GM12874 (cell line): ENCODE results near the gene CD74.

ENCODE experiments used
- CTCF ChIP-seq: IDR thresholded peaks from 2 replicates; pipeline ENCODE4 v1.5.1; 2011; ENCODE audit warnings: low read depth, mild to moderate bottlenecking, control low read depth, low read length, moderate library complexity; ENCODE audit not compliant: insufficient read depth

Gene CD74

DNA sequence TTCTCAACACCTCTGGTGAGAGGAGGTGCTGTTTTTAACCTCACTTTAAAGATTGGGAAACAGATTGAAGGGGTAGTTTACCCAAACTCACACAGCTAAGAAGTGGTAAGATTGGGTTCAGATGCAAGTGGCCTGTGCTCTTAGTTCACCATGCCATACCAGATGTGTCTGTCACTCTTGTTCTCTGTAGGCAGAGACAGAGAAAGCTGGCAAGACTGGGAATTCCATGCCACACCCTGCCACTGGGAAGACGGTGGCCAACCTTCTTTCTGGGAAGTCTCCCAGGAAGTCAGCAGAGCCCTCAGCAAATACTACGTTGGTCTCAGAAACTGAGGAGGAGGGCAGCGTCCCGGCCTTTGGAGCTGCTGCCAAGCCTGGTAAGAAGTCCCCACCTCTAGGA, 44.2 kb downstream of the CD74 start:
- no peak for TF ChIP-seq CTCF

GRCh38 chr5:150364004-150364403, 48.7 kb downstream of the CD74 start:
- no peak for TF ChIP-seq CTCF

GRCh38 chr5:150363185-150363584, 49.5 kb downstream of the CD74 start:
- no peak for TF ChIP-seq CTCF

GRCh38 chr5:150361301-150361700, 51.4 kb downstream of the CD74 start:
- no peak for TF ChIP-seq CTCF

DNA sequence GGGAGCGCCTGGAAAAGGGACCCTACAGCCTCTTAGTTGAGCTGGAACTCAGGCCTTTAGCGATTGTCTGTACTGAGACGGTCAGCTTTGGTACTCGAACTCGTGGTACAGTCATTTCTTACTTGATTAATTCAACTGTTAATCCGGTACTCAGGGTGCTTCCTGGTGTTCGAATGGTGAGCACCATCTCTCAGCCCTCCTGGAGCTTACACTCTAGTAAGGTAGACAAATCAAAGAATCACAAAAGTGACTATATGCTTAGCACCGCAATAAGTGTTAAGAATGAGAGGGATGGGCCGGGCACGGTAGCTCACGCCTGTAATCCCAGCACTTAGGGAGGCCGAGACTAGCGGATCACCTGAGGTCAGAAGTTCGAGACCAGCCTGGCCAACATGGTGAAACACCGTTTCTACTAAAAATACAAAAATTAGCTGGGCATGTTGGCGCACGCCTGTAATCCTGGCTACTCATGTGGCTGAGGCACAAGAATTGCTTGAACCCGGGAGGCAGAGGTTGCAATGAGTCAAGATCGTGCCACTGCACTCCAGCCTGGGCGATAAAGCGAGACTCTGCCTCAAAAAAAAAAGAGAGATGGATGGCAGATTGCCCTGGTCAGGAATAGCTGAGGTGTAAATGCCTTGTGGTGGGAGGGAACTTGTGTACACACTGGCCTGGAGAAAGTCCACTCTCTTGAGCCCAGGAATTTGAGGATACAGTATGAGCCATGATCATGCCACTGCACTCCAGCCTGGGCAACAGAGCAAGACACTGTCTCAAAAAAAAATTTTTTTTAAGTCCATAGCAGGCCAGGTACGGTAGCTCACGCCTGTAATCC, 54.2 kb downstream of the CD74 start:
- TF ChIP-seq CTCF: no peak

- no peak for TF ChIP-seq CTCF
These were observed 55.1 kb downstream of the CD74 start, which contains the start of gene TCOF1 for GRCh38 chr5:150357326-150358260. TCOF1 (plus strand) TSS chr5:150357697; CDS start chr5:150357747, 50 bp downstream.
